HG02678 (cell line): ENCODE measurements around the gene THBS2.

Experiments
- ATAC-seq: cut with Tn5 transposase; IDR thresholded peaks from one replicate; pipeline ENCODE4 v1.9.1; 2021; ENCODE audit warnings: mild to moderate bottlenecking, moderate library complexity; ENCODE audit not compliant: unreplicated experiment

Gene THBS2

DNA sequence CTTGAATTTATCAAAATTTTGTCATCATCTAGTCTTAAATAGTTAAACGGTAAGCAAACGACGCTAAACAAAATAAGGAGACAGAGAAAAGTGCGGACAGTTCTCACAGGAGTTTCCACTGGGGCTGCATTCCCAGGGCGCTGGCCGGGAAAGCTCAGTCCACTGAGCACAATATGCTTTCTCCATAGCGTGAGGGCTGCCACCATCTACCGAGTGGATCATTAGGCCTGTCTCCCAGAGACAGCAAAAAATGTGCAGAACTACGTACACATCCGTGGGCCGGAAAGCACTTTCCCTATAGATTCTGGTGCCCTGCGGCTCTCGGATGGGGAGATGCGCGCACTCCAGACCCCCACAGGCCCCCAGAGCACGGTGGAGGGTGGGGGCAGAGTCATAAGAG, 84.9 kb downstream of the THBS2 start:
- ATAC-seq: no peak

DNA sequence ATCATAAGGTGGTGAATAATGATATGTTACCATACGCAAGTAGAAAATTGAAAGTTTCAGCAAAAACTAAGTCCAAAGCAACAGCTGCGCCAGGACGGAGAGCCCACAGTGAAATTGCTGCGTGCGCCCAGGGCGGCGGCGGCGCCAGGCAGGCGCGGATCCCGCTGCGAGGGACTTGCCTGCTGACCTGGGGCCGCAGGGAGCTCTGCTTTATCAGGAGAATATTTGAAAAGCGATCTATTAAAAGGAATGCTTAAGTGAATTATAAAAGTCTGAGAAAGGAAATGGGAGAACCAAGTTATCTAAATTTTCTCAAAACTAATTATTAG, 85.4 kb downstream of the THBS2 start:
- ATAC-seq: no peak

DNA sequence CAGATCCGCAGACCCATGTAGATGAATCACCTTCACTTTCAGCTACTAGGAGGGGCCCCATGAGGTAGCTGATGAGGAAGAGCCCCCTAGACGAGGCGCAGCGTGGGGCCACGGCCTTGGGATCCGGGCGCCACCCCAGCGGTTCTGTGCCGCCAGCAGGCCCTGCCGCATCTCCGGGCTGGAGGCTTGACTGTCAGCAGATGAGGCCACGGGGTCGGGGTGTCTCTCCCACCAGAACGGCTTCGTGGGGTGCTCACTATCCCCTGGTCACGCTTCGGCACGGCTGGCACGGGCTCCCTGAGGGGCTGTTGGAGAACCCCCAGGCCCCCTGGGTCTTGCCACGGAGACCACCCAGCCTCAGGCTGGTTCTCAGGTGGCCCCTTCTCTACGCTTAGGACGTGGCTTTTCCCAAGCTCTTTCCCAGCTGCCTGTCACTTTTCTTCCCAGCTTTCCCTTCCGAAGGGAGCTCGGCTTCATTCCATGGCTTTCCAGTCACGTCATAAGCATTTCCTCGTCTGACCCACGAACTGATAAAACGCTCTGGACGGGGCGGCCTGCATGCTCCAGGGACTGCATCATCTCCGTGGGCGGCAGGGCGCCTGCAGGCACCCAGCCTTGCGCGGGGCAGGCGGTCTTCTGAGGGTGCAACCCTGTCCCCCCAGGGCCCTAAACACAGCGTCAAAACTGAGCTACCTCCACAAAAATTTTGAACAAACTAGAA, 85.9 kb downstream of the THBS2 start:
- ATAC-seq: no peak

DNA sequence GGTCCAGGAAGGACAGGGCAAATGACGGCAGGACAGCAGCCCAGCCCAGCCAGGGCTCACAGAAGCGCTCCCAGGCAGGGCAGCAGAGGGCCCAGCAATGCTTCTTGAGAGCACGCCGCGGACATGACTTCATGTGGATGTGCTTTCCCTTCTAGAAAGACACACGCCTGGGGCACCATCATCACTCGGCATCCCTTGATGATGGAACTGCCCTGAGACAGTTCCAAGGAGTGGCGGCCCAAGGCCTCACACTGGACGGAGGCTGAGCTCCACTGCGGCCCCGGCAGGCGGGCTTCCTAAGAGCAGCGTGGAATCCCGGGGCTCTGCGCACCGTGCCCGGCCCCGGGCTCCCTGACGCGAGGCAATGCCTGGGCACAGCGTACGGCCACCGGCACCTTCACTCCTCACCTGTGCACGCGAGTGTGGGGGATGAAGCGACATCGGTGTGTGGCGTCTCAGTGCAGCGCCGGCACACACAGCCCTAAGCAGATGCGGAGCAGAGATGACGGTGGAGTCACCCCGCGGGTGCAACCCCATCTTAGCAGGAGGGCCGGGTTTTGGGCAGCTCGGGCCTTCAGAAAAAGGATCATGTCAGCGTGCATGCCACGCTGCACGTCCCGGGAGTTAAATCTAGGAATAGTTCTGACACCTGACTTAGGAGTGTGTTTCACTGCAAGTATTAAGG, 86.6 kb downstream of the THBS2 start:
- ATAC-seq: no peak
